Karpas-422 (cell line): ENCODE measurements around the gene NELL2. TPM values are rescaled to one million over a fixed set of nuclear protein-coding genes. Genes with fewer than 3 reads are reported as not detected.
A peak's percentile ranks its signal among the peaks of the same experiment; 100 is the strongest.

Experiments used
- DNase-seq: peaks from one replicate; pipeline ENCODE4 v3.0.0-alpha.2; 2015
- H2AFZ ChIP-seq: fragments of 200-600 bp; sonication (generic); 2 replicates; pipeline ENCODE4 v1.6.1; 2014; ENCODE audit warnings: antibody characterized with exemption, low read length, mixed read lengths
- H3K27ac ChIP-seq: fragments of 200-600 bp; sonication (generic); 2 replicates; pipeline ENCODE4 v1.5.1; 2014; ENCODE audit warnings: mild to moderate bottlenecking, low read length, moderate library complexity
- H3K27me3 ChIP-seq: fragments of 200-600 bp; sonication (generic); 2 replicates; pipeline ENCODE4 v1.6.1; 2014; ENCODE audit warnings: low read length, mixed read lengths
- H3K36me3 ChIP-seq: fragments of 200-600 bp; sonication (generic); 2 replicates; pipeline ENCODE4 v1.6.1; 2014; ENCODE audit warnings: low read length, mixed read lengths; ENCODE audit not compliant: insufficient read depth
- H3K4me1 ChIP-seq: fragments of 200-600 bp; sonication (generic); 2 replicates; pipeline ENCODE4 v1.6.1; 2014; ENCODE audit warnings: mild to moderate bottlenecking, low read length, mixed read lengths
- H3K4me2 ChIP-seq: fragments of 200-600 bp; sonication (generic); 2 replicates; pipeline ENCODE4 v1.6.1; 2014; ENCODE audit warnings: low read length, low read depth, mild to moderate bottlenecking; ENCODE audit not compliant: poor library complexity, severe bottlenecking
- H3K4me3 ChIP-seq: fragments of 200-600 bp; sonication (generic); 2 replicates; pipeline ENCODE4 v1.5.1; 2014; ENCODE audit warnings: mild to moderate bottlenecking, antibody characterized with exemption, low read length, mixed read lengths
- H3K79me2 ChIP-seq: fragments of 200-600 bp; sonication (generic); 2 replicates; pipeline ENCODE4 v1.6.1; 2014; ENCODE audit warnings: mild to moderate bottlenecking, low read length, mixed read lengths
- H3K9ac ChIP-seq: fragments of 200-600 bp; sonication (generic); 2 replicates; pipeline ENCODE4 v1.6.0; 2014; ENCODE audit warnings: low read length
- H3K9me2 ChIP-seq: fragments of 200-600 bp; sonication (generic), shearing (Covaris generic); replicated peaks from 2 replicates; pipeline ENCODE4 v1.6.0; 2014; ENCODE audit warnings: mild to moderate bottlenecking, low read length, moderate library complexity; ENCODE audit not compliant: insufficient read depth
- H3K9me3 ChIP-seq: fragments of 300-700, 200-600 bp; sonication (generic); 2 replicates; pipeline ENCODE4 v1.6.1; 2014; ENCODE audit warnings: low read length, mixed read lengths
- H4K20me1 ChIP-seq: fragments of 200-600 bp; sonication (generic); 2 replicates; pipeline ENCODE4 v1.6.1; 2014; ENCODE audit warnings: mild to moderate bottlenecking, antibody characterized with exemption, low read length, low read depth; ENCODE audit not compliant: insufficient read depth
- total RNA-seq: library from RNA; depleted of rRNA; stranded (reverse); fragments of >200 nt; shearing (Covaris generic); gene quantifications from 2 replicates; pipeline ENCODE4 v1.2.3, GENCODE V29; 2014; ENCODE audit warnings: low replicate concordance

Gene NELL2
- total RNA-seq, 1 experiment from 2014 or later, result 188 TPM

GRCh38 chr12:44618946-44619345 lies 257.2 kb downstream of the NELL2 start:
- Histone ChIP-seq H3K27me3 (no peaks in the 10 kb centered on the region), H3K27ac (peak overlapping the region; percentile 48), H3K9ac (no peak overlapping the region), H3K4me3 (no peak overlapping the region), H2AFZ (no peak overlapping the region), H3K9me2 (no peaks in the 10 kb centered on the region), H3K79me2 (no peaks in the 10 kb centered on the region; the same call in 1 of the 2 replicates), H3K9me3 (no peaks in the 10 kb centered on the region), H3K4me2 (peak overlapping the region; percentile 6), H3K36me3 (no peaks in the 10 kb centered on the region), H4K20me1 (no peaks in the 10 kb centered on the region), H3K4me1 (peaks cover 42% of the 10 kb centered on the region)
- no peak for DNase-seq

GRCh38 chr12:44616402-44616801 lies 259.7 kb downstream of the NELL2 start:
- Histone ChIP-seq H3K79me2 (no peaks in the 10 kb centered on the region; the same call in 1 of the 2 replicates), H3K9ac (no peak overlapping the region), H3K4me3 (no peak overlapping the region), H4K20me1 (no peaks in the 10 kb centered on the region), H3K27me3 (no peaks in the 10 kb centered on the region), H3K9me2 (no peaks in the 10 kb centered on the region), H3K4me2 (no peak overlapping the region), H3K27ac (no peak overlapping the region), H3K4me1 (peaks cover 42% of the 10 kb centered on the region), H3K9me3 (no peaks in the 10 kb centered on the region), H2AFZ (0 out of 2 replicates have a peak overlapping the region, but pooled peaks have one; percentile 1), H3K36me3 (no peaks in the 10 kb centered on the region)
- DNase-seq, result no peak

- Histone ChIP-seq H3K4me1 (peaks cover 12% of the 10 kb centered on the region; the same call in 1 of the 2 replicates), H3K36me3 (peaks cover 13% of the 10 kb centered on the region; the same call in 1 of the 2 replicates), H3K27me3 (no peaks in the 10 kb centered on the region), H3K9ac (no peak overlapping the region), H3K4me2 (no peak overlapping the region), H3K79me2 (no peaks in the 10 kb centered on the region; the same call in 1 of the 2 replicates), H3K9me2 (0 out of 2 replicates have a peak, but pooled peaks cover 8% of the 10 kb centered on the region), H3K9me3 (no peaks in the 10 kb centered on the region), H3K4me3 (no peak overlapping the region), H4K20me1 (no peaks in the 10 kb centered on the region), H3K27ac (no peak overlapping the region), H2AFZ (no peak overlapping the region)
- no peak for DNase-seq
Observed at GRCh38 chr12:44611538-44611937, 264.6 kb downstream of the NELL2 start.

GRCh38 chr12:44603701-44604100 lies 272.4 kb downstream of the NELL2 start:
- peaks cover 18% of the 10 kb centered on the region for H3K4me1 ChIP-seq

GRCh38 chr12:44592626-44593025 lies 283.5 kb downstream of the NELL2 start:
- H2AFZ ChIP-seq, result no peak overlapping the region
- no peaks in the 10 kb centered on the region for H3K79me2 ChIP-seq
- 0 out of 2 replicates have a peak, but pooled peaks cover 2% of the 10 kb centered on the region for H3K36me3 ChIP-seq
- no peak overlapping the region for H3K27ac ChIP-seq
- H3K4me2 ChIP-seq, result no peak overlapping the region
- no peaks in the 10 kb centered on the region for H3K9me2 ChIP-seq
- H3K9me3 ChIP-seq, result no peaks in the 10 kb centered on the region
- no peaks in the 10 kb centered on the region for H4K20me1 ChIP-seq
- no peak for DNase-seq
- H3K27me3 ChIP-seq, result no peaks in the 10 kb centered on the region
- peaks cover 14% of the 10 kb centered on the region for H3K4me1 ChIP-seq
- no peak overlapping the region for H3K9ac ChIP-seq
- no peak overlapping the region for H3K4me3 ChIP-seq

More at GRCh38 chr12:44603701-44604100, 272.4 kb downstream of the NELL2 start:
- Histone ChIP-seq H3K27ac (no peak overlapping the region), H3K9me3 (no peaks in the 10 kb centered on the region), H4K20me1 (no peaks in the 10 kb centered on the region), H2AFZ (no peak overlapping the region), H3K27me3 (no peaks in the 10 kb centered on the region), H3K4me3 (no peak overlapping the region), H3K79me2 (no peaks in the 10 kb centered on the region), H3K4me2 (no peak overlapping the region), H3K36me3 (peaks cover 3% of the 10 kb centered on the region; the same call in 1 of the 2 replicates), H3K9ac (no peak overlapping the region), H3K9me2 (0 out of 2 replicates have a peak, but pooled peaks cover 3% of the 10 kb centered on the region)
- DNase-seq, result no peak

- H4K20me1 ChIP-seq, result no peaks in the 10 kb centered on the region
- no peak overlapping the region for H3K27ac ChIP-seq
- no peaks in the 10 kb centered on the region for H3K79me2 ChIP-seq
- H3K4me3 ChIP-seq, result no peak overlapping the region
- no peaks in the 10 kb centered on the region for H3K27me3 ChIP-seq
- peaks cover 14% of the 10 kb centered on the region for H3K4me1 ChIP-seq
- H3K9ac ChIP-seq, result no peak overlapping the region
- DNase-seq, result no peak
- H3K9me3 ChIP-seq, result no peaks in the 10 kb centered on the region
- H2AFZ ChIP-seq, result no peak overlapping the region
- H3K9me2 ChIP-seq, result no peaks in the 10 kb centered on the region
- 0 out of 2 replicates have a peak, but pooled peaks cover 2% of the 10 kb centered on the region for H3K36me3 ChIP-seq
- no peak overlapping the region for H3K4me2 ChIP-seq
Observed at GRCh38 chr12:44589697-44590096, 286.4 kb downstream of the NELL2 start.

GRCh38 chr12:44588651-44589050 lies 287.5 kb downstream of the NELL2 start:
- Histone ChIP-seq H3K79me2 (no peaks in the 10 kb centered on the region), H3K9me3 (no peaks in the 10 kb centered on the region), H3K36me3 (0 out of 2 replicates have a peak, but pooled peaks cover 2% of the 10 kb centered on the region), H2AFZ (no peak overlapping the region), H3K9me2 (no peaks in the 10 kb centered on the region), H3K9ac (no peak overlapping the region), H3K4me3 (no peak overlapping the region), H3K4me1 (peaks cover 14% of the 10 kb centered on the region), H4K20me1 (no peaks in the 10 kb centered on the region), H3K27me3 (no peaks in the 10 kb centered on the region), H3K27ac (no peak overlapping the region), H3K4me2 (no peak overlapping the region)
- no peak for DNase-seq

- Histone ChIP-seq H3K4me2 (no peak overlapping the region), H3K9ac (no peak overlapping the region), H3K79me2 (no peaks in the 10 kb centered on the region), H3K4me3 (no peak overlapping the region), H3K36me3 (0 out of 2 replicates have a peak, but pooled peaks cover 6% of the 10 kb centered on the region), H3K27me3 (no peaks in the 10 kb centered on the region), H3K27ac (no peak overlapping the region), H3K9me2 (no peaks in the 10 kb centered on the region), H3K9me3 (no peaks in the 10 kb centered on the region), H4K20me1 (no peaks in the 10 kb centered on the region), H3K4me1 (peaks cover 28% of the 10 kb centered on the region), H2AFZ (no peak overlapping the region)
- no peak for DNase-seq
Observed at GRCh38 chr12:44584625-44585024, 291.5 kb downstream of the NELL2 start.
